GM20000 (cell line): ENCODE measurements around the gene N4BP3.
"Not testable (repeated sequence)": the region's sequence is repeated elsewhere in the genome, so short reads cannot be mapped to it uniquely, and the experiment has no call there.

Experiments
- DNase-seq: peaks from one replicate; pipeline ENCODE4 v3.0.0; 2012; ENCODE audit warnings: low spot score
- TF ChIP-seq, protein P1 (sequence below): IDR thresholded peaks from 2 replicates; pipeline ENCODE4 v1.5.1; 2012; ENCODE audit warnings: mild to moderate bottlenecking, control low read depth; ENCODE audit errors: extremely low read depth, missing control alignments

The N4BP3 gene

DNA sequence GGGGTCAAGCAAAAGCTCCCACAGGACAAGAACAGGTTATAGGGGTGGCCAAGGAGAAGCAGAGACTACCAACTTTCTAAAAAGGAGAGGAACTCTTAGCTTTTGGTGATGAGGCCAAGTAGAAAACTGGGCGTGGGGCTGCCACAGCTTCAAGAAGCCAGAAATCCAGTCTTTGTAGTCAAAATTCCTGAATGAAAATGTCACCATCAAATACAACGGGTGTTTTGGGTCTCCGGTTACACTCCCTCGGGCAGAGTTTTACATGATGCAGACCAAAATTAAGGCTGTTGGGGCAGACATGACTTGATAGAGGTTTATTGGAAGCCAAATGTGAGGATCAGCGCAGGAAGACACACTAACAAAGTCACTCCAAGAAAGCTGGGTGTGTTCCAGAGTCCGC lies 29.4 kb upstream of the N4BP3 start:
- no peak for DNase-seq
- TF ChIP-seq, protein P1, sequence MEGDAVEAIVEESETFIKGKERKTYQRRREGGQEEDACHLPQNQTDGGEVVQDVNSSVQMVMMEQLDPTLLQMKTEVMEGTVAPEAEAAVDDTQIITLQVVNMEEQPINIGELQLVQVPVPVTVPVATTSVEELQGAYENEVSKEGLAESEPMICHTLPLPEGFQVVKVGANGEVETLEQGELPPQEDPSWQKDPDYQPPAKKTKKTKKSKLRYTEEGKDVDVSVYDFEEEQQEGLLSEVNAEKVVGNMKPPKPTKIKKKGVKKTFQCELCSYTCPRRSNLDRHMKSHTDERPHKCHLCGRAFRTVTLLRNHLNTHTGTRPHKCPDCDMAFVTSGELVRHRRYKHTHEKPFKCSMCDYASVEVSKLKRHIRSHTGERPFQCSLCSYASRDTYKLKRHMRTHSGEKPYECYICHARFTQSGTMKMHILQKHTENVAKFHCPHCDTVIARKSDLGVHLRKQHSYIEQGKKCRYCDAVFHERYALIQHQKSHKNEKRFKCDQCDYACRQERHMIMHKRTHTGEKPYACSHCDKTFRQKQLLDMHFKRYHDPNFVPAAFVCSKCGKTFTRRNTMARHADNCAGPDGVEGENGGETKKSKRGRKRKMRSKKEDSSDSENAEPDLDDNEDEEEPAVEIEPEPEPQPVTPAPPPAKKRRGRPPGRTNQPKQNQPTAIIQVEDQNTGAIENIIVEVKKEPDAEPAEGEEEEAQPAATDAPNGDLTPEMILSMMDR, result no peak

DNA sequence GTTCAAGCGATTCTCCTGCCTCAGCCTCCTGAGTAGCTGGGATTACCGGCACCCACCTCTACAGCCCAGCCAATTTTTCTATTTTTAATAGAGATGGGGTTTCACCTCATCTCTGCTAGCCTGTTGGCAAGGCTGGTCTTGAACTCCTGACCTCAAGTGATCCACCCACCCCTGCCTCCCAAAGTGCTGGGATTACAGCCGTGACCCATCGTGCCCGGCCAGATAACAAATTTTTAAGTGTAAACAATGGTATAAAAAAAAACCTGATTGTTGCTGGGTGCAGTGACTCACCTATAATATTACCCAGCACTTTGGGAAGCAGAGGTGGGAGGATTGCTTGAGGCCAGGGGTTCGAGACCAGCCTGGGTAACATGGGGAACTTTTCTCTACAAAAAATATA lies 28.0 kb upstream of the N4BP3 start:
- DNase-seq, result no peak
- TF ChIP-seq, protein P1, result no peak

DNA sequence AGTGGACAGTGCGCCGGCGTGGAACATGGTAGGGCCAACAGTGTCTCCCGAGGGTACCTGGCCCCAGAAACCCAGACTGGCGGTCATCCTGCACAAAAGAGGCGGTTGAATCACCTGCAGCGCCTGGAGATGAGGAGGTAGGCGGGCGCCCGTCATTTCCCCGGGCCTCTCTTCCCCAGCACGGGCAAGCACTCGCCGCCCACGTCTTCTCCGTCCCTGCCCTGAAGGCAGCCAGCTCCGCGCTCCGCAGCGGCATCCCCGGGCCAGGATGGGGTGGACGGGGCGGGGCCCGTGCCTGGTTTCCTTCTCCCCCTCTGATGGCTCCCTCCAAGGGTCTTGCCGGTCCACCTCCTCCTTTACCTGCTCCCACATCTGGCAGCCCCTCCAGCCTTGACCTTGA lies 27.1 kb upstream of the N4BP3 start:
- no peak for DNase-seq
- TF ChIP-seq, protein P1, result no peak

DNA sequence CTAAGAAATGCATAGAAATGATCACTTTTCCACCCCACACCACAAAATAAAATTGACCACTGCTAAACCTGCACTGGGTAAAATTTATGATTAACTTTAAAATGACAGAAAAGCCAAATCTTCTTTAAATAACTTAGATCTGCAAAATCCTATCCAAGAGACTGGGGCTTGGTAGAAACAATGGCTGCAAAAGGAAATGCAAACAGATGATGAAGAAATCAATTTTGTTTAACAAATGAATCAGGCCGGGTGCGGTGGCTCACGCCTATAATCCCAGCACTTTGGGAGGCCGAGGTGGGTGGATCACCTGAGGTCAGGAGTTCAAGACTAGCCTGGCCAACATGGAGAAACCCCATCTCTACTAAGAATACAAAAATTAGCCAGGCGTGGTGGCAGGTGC lies 26.1 kb upstream of the N4BP3 start:
- DNase-seq, result not testable (repeated sequence)

DNA sequence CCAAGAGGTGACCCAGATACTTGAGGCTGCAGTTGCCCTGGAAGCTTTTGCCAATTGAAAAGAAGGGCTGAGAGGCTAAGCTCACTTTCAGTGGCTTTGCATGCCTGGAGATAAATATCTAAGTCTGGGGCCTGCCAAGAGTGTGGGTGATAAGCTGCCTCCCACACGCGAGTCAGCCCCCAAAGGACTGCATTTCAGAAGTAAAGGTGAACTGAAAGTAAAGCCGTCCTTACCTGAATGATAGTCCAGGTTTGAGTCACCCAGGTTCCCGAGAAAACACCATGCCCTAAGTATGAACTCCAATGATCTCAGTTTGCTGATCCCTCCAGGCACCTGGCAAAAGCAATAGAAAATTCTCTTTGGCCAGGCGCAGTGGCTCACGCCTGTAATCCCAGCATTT lies 22.5 kb upstream of the N4BP3 start:
- no peak for DNase-seq

DNA sequence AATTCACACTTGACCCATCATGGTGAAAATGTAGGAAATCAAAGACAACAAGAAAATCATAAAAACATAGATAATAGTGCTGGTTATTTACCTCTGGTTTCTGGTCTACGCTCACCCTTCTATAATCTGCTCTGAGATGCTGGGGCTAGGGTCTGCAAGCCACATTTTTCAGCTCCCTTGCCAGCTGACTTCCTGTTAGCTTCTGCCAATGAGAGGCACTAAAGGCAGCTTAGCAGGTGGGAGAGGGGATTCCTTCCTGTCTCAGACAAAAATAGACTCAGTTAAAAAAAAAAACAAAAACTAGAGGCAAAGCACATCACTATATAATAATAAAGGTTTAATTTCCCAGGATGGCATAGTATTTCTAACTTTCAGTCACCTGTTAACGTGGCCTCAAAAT lies 20.2 kb upstream of the N4BP3 start:
- TF ChIP-seq, protein P1, result no peak
- no peak for DNase-seq

More for the DNA sequence above, 22.5 kb upstream of the N4BP3 start:
- TF ChIP-seq, protein P1, result no peak

DNA sequence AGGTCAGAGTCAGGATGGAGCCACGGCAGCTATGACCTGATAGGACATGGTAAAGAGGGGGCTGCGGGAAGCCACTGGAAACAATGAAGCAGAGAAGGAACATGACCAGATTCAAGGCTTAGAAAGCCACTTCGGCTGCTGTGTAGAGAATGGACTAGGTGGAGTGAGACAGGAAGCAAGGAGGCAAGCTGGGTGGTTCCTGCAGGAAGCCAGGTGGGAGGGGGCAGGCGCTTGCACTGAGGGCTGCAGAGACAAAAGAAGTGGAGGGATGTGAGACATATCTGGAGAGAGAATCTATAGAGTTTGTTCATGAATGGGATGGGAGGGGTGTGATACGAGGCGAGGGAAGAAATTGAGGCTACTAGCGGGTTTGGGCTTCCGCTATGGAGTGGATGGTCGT lies 19.0 kb upstream of the N4BP3 start:
- TF ChIP-seq, protein P1, result no peak
- DNase-seq, result no peak

DNA sequence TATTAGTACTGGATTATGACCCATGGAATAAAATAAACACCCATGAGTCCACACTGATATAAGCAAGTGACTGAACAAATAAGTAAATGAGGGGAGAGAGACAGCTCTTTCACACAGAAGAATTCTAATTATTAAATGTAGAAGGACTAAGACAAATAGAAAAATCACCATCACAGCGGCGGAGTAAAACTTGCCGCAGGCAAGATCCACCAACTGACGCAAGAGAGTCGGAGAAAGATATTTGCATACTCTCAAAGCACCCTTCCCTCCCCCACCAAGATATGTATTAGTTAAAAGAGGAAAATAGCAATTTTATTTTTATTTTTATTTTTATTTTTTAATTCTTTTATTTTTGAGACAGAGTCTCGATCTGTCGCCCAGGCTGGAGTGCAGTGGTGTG lies 14.6 kb upstream of the N4BP3 start:
- TF ChIP-seq, protein P1, result no peak
- DNase-seq, result no peak
